GM12878 (cell line): ENCODE data around the gene NEK8. TPM values are rescaled to one million over a fixed set of nuclear protein-coding genes. Genes with fewer than 3 reads are reported as not detected.

ENCODE experiments used
- ATAC-seq: fragments of 200-7000 bp; cut with Tn5 transposase; 3 replicates; pipeline ENCODE4 v1.9.1; 2020; ENCODE audit warnings: mild to moderate bottlenecking, moderate library complexity
- BruUV-seq: library from RNA; stranded (reverse); fragments of 400-500 nt; replicated peaks from 2 replicates; lab custom pipeline; 2021; lab: Mats Ljungman, UMichigan
- CTCF ChIA-PET: fragments of 300-600 bp; sonication (Branson Sonifier 250); formaldehyde crosslinking; extraction: SDS; loops from one replicate; lab custom pipeline; 2021; ENCODE audit warnings: inconsistent platforms; lab: Yijun Ruan, JAX
- POLR2A ChIA-PET: fragments of 350-600 bp; formaldehyde crosslinking; extraction: SDS; loops from one replicate; lab custom pipeline; 2021; ENCODE audit warnings: inconsistent platforms; lab: Charles Lee
- RAD21 ChIA-PET: fragments of 300-600 bp; sonication (Branson Sonifier 250); formaldehyde crosslinking; loops from one replicate; lab custom pipeline; 2023; ENCODE audit warnings: antibody characterized with exemption; ENCODE audit not compliant: unreplicated experiment; lab: Charles Lee
- SMC1A ChIA-PET: fragments of 300-600 bp; sonication (Branson Sonifier 250); formaldehyde crosslinking; loops from one replicate; lab custom pipeline; 2023; ENCODE audit not compliant: unreplicated experiment, uncharacterized antibody; lab: Charles Lee
- DNase-seq: peaks from one replicate; pipeline ENCODE4 v3.0.0-alpha.2; 2011; ENCODE audit warnings: low read depth, low spot score
- FAIRE-seq: peaks from 3 replicates; lab custom pipeline; 2011; peaks lifted over from hg19 to GRCh38; lab: Jason Lieb, UNC
- H2AFZ ChIP-seq: 2 replicates; pipeline ENCODE4 v1.6.0; 2011; ENCODE audit warnings: low read depth, low read length, control low read depth; ENCODE audit not compliant: control insufficient read depth
- H3K27ac ChIP-seq: 2 replicates; pipeline ENCODE4 v1.5.1; 2011; ENCODE audit warnings: control low read depth; ENCODE audit not compliant: control insufficient read depth, insufficient read depth
- H3K27me3 ChIP-seq, 2 experiments: replicated peaks in 1 of 2; 2 replicates each; pipeline versions ENCODE4 v1.6.0 to v1.6.1; 2011; ENCODE audit warnings: low read length in 1 of 2; ENCODE audit not compliant: control insufficient read depth in 2 of 2, insufficient read depth in 2 of 2
- H3K36me3 ChIP-seq, 2 experiments: 2 replicates each; pipeline ENCODE4 v1.5.1; 2011; ENCODE audit warnings: low read length in 1 of 2; ENCODE audit not compliant: control insufficient read depth in 2 of 2, insufficient read depth in 2 of 2
- H3K4me1 ChIP-seq: 2 replicates; pipeline ENCODE4 v1.6.1; 2011; ENCODE audit warnings: mild to moderate bottlenecking, low read length, moderate library complexity, mixed read lengths; ENCODE audit not compliant: control insufficient read depth, insufficient read depth
- H3K4me2 ChIP-seq: 2 replicates; pipeline ENCODE4 v1.6.0; 2011; ENCODE audit warnings: control low read depth; ENCODE audit not compliant: control insufficient read depth, insufficient read depth
- H3K4me3 ChIP-seq: fragments of 200-600 bp; sonication (generic); 2 replicates; pipeline ENCODE4 v1.5.1; 2016
- H3K79me2 ChIP-seq: 2 replicates; pipeline ENCODE4 v1.6.0; 2011; ENCODE audit warnings: low read length; ENCODE audit not compliant: control insufficient read depth, insufficient read depth
- H3K9ac ChIP-seq: 2 replicates; pipeline ENCODE4 v1.8.0; 2011; ENCODE audit warnings: low read length, control low read depth, mixed read lengths; ENCODE audit not compliant: control insufficient read depth, insufficient read depth
- H3K9me3 ChIP-seq: replicated peaks from 3 replicates; pipeline ENCODE4 v1.5.1; 2011; ENCODE audit warnings: mild to moderate bottlenecking, low read length; ENCODE audit not compliant: control insufficient read depth, insufficient read depth
- H4K20me1 ChIP-seq: 2 replicates; pipeline ENCODE4 v1.6.0; 2011; ENCODE audit not compliant: control insufficient read depth, insufficient read depth
- ATF7 ChIP-seq: fragments of 450-650 bp; IDR thresholded peaks from 2 replicates; pipeline ENCODE4 v1.6.1; 2016; ENCODE audit warnings: low read depth, mild to moderate bottlenecking
- CHD1 ChIP-seq: IDR thresholded peaks from 2 replicates; pipeline ENCODE4 v1.6.1; 2012; ENCODE audit warnings: low read depth, low read length, improper control_type of control experiment
- EZH2 ChIP-seq: IDR thresholded peaks from 2 replicates; pipeline ENCODE4 v1.6.1; 2012; ENCODE audit warnings: low read depth, mild to moderate bottlenecking, control low read depth, inconsistent platforms, low read length, borderline replicate concordance; ENCODE audit not compliant: control insufficient read depth
- NFIC ChIP-seq: IDR thresholded peaks from 2 replicates; pipeline ENCODE4 v1.6.1; 2012; ENCODE audit warnings: low read depth, mild to moderate bottlenecking, inconsistent platforms, low read length, moderate library complexity
- POU2F2 ChIP-seq: IDR thresholded peaks from 3 replicates; pipeline ENCODE4 v1.6.1; 2011; ENCODE audit warnings: low read depth, mild to moderate bottlenecking, low read length, borderline replicate concordance
- RB1 ChIP-seq: fragments of 450-650 bp; formaldehyde crosslinking; IDR thresholded peaks from 2 replicates; pipeline ENCODE4 v1.6.1; 2017; ENCODE audit warnings: mild to moderate bottlenecking, borderline replicate concordance
- SRF ChIP-seq, 2 experiments: IDR thresholded peaks; 2 replicates each; pipeline ENCODE4 v1.6.1; 2011; ENCODE audit warnings: low read depth in 2 of 2, low read length in 2 of 2, mild to moderate bottlenecking in 1 of 2, moderate library complexity in 1 of 2
- TAF1 ChIP-seq: IDR thresholded peaks from 2 replicates; pipeline ENCODE4 v1.6.1; 2011; ENCODE audit warnings: mild to moderate bottlenecking, low read depth, low read length, borderline replicate concordance
- TCF12 ChIP-seq: IDR thresholded peaks from 2 replicates; pipeline ENCODE4 v1.6.1; 2011; ENCODE audit warnings: low read depth, mild to moderate bottlenecking, low read length
- TCF3 ChIP-seq: IDR thresholded peaks from 2 replicates; pipeline ENCODE4 v1.6.1; 2012; ENCODE audit warnings: low read depth, mild to moderate bottlenecking, low read length, borderline replicate concordance; ENCODE audit not compliant: insufficient read depth
- WGBS: methylation state at CpG from one replicate; pipeline ENCODE4 v1.1.6; 2016; ENCODE audit warnings: low lambda C conversion rate; ENCODE audit not compliant: insufficient replicate concordance, insufficient coverage; ENCODE audit errors: missing lambda C conversion rate; 5-methylcytosine and 5-hydroxymethylcytosine counted together
- in situ Hi-C: fragments of 300-500 bp; cut with MboI; formaldehyde crosslinking; loops from 9 replicates; pipeline ENCODE4 v1.14.3; 2018; ENCODE audit warnings: mixed read lengths
- intact Hi-C: fragments of 100-400 bp; cut with micrococcal nuclease; formaldehyde crosslinking; loops from one replicate; pipeline ENCODE4 v1.14.2; 2022; ENCODE audit not compliant: unreplicated experiment
- polyA plus RNA-seq, 11 experiments: library from polyadenylated mRNA; depleted of rRNA in 4 of 11; unstranded in 6 of 11; stranded (reverse) in 5 of 11; fragments of >200 nt; fragmentation: Nextera tagmentation in 4 of 11; fragmentation: Illumina TruSeq in 1 of 11; extraction: Ambion mirVana in 4 of 11; extraction: Trizol in 1 of 11; gene quantifications; 1 replicate in 1 of 11; 2 replicates in 10 of 11; pipeline versions ENCODE4 v1.2.1 to v1.2.3, GENCODE V29; 2011 to 2016; ENCODE audit warnings: inconsistent platforms in 2 of 11, missing spikeins in 2 of 11, low read depth in 1 of 11
- total RNA-seq, 4 experiments: library from RNA; depleted of rRNA in 3 of 4; stranded (reverse); fragments of >200 nt in 3 of 4; fragmentation: Illumina TruSeq in 1 of 4; extraction: Trizol in 1 of 4; gene quantifications; 2 replicates each; pipeline versions ENCODE4 v1.2.1 to v1.2.3, GENCODE V29; 2013 to 2021
- TF ChIP-seq, protein P1 (sequence below): fragments of 450-650 bp; IDR thresholded peaks from 2 replicates; pipeline ENCODE4 v1.6.1; 2016; ENCODE audit warnings: mild to moderate bottlenecking
- TF ChIP-seq, protein P2 (sequence below): IDR thresholded peaks from 2 replicates; pipeline ENCODE4 v1.6.1; 2011; ENCODE audit warnings: low read depth, mild to moderate bottlenecking, low read length, moderate library complexity, borderline replicate concordance; ENCODE audit errors: extremely low read depth

NEK8 gene
- total and polyA plus RNA-seq, 10 of the 15 experiments (the other 5 are each of a cell fraction or from before 2014, with no cell fraction given), result 2.3 to 14.3 (median 9.4) TPM

DNA sequence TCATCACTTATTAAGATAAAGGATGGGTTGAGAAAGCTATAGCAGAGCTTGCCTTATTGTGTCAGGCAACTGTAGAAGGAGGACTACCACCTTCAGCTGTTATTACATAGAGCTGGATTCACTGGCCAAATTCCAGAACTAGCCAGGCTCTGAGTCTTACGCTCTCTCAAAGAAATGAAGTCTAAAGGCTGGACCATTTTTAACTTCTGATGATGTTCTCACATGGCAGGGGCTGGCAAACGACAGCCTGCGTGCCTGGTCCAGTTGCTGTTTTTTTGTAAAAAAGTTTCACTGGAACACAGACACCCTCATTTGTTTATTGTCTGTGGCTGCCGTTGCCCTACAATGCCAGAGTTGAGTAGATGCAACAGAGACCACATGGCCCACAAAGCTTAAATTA, 36.5 kb downstream of the NEK8 start:
- TF ChIP-seq RB1, result no peak
- TF ChIP-seq TAF1, result no peak
- TF ChIP-seq TCF3, result no peak
- Histone ChIP-seq H3K4me2 (no peak overlapping the region), H2AFZ (no peak overlapping the region), H3K27me3 (no peaks in the 10 kb centered on the region), H3K36me3 (peaks cover 5 to 10% of the 10 kb centered on the region in 2 experiments), H4K20me1 (no peaks in the 10 kb centered on the region), H3K9me3 (no peaks in the 10 kb centered on the region), H3K4me3 (no peak overlapping the region), H3K9ac (no peak overlapping the region), H3K27ac (no peak overlapping the region), H3K4me1 (peaks cover 15% of the 10 kb centered on the region), H3K79me2 (no peaks in the 10 kb centered on the region)
- CTCF ChIA-PET, result interaction anchor here (0.6 to 7.3 kb wide), 28 partner anchors 8 to 349 kb away, joined by 3 to 175 read pairs (median 18); partner anchors contain the start of genes DHRS13, ERAL1, FAM222B and FLOT2
- in situ Hi-C loops (no loop called here), intact Hi-C loops (no loop called here)
- no peak for DNase-seq
- SMC1A ChIA-PET, result interaction anchor here (1.0 to 4.9 kb wide), 19 partner anchors 9 to 187 kb away, joined by 3 to 60 read pairs (median 7); partner anchors contain the start of genes DHRS13, FLOT2, NEK8 and PHF12
- no peak for ATAC-seq
- no peak for FAIRE-seq
- RAD21 ChIA-PET, result interaction anchor here (0.9 to 6.1 kb wide), 12 partner anchors 38 to 186 kb away, joined by 3 to 109 read pairs (median 21); partner anchors contain the start of genes FAM222B, FLOT2, NEK8 and PHF12
- WGBS, result 73% methylated on average over 4 of the region's 4 CpGs
- no TSS peak for BruUV-seq
- POLR2A ChIA-PET, result interaction anchor here (0.9 to 3.6 kb wide), 4 partner anchors 38 to 185 kb away, joined by 3 to 19 read pairs (median 4); partner anchors contain the start of gene TLCD1

DNA sequence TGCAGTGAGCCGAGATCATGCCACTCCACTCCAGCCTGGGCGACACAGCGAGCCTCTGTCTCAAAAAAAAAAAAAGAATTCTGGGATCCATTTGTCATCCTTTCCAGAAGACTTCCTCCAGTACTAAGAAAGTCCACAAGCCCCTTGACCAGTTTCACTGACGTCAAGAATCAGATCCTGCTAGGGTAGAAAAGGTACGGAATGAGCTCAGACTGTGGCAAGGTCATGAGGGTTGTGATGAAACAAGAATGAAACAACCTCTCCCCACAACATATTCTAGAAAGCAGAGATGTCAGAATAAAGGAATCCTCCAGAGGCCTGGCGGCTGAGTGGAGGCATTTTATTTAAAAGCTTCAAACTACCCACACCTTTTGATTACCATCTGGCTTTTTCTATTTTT, 45.1 kb downstream of the NEK8 start:
- BruUV-seq, result no TSS peak
- FAIRE-seq, result no peak
- no peaks in the 10 kb centered on the region for H3K27me3 ChIP-seq
- H3K27ac ChIP-seq, result no peak overlapping the region
- in situ Hi-C loops (no loop called here), intact Hi-C loops (no loop called here)
- SMC1A ChIA-PET, result interaction anchor here (0.9 to 5.3 kb wide), 6 partner anchors 10 to 154 kb away, joined by 3 to 33 read pairs (median 6); partner anchors contain the start of gene TLCD1
- no peak overlapping the region for H3K4me2 ChIP-seq
- H2AFZ ChIP-seq, result no peak overlapping the region
- RAD21 ChIA-PET, result interaction anchor here (0.9 to 1.5 kb wide), 2 partner anchors 10 to 47 kb away, joined by 4 to 5 read pairs; no protein-coding TSS in a partner anchor
- H3K9ac ChIP-seq, result no peak overlapping the region
- no peak for ATAC-seq
- WGBS, result 71% methylated on average over 6 of the region's 6 CpGs
- POLR2A ChIA-PET, result interaction anchor here (0.6 to 1.2 kb wide), 3 partner anchors 10 to 97 kb away, joined by 3 to 4 read pairs (median 4); no protein-coding TSS in a partner anchor
- H3K9me3 ChIP-seq, result no peaks in the 10 kb centered on the region
- no peaks in the 10 kb centered on the region for H3K4me1 ChIP-seq
- 0 out of 4 replicates have a peak, but pooled peaks cover 0 to 3% of the 10 kb centered on the region in 2 experiments for H3K36me3 ChIP-seq
- no peak overlapping the region for H3K4me3 ChIP-seq
- no peaks in the 10 kb centered on the region for H4K20me1 ChIP-seq
- CTCF ChIA-PET, result interaction anchor here (1.0 to 5.0 kb wide), 7 partner anchors 10 to 179 kb away, joined by 3 to 69 read pairs (median 3); no protein-coding TSS in a partner anchor
- DNase-seq, result no peak
- no peaks in the 10 kb centered on the region; the same call in 1 of the 2 replicates for H3K79me2 ChIP-seq
- no peak for TF ChIP-seq EZH2
- TF ChIP-seq TCF12, result no peak
- TF ChIP-seq POU2F2, result no peak
- TF ChIP-seq, protein P1, sequence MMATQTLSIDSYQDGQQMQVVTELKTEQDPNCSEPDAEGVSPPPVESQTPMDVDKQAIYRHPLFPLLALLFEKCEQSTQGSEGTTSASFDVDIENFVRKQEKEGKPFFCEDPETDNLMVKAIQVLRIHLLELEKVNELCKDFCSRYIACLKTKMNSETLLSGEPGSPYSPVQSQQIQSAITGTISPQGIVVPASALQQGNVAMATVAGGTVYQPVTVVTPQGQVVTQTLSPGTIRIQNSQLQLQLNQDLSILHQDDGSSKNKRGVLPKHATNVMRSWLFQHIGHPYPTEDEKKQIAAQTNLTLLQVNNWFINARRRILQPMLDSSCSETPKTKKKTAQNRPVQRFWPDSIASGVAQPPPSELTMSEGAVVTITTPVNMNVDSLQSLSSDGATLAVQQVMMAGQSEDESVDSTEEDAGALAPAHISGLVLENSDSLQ, result no peak
- no peak for TF ChIP-seq SRF (IDR thresholded peaks at IDR 0.05; ENCODE audit: low read depth in 2 of 2, low read length in 2 of 2)
- TF ChIP-seq NFIC, result no peak
- TF ChIP-seq, protein P2, sequence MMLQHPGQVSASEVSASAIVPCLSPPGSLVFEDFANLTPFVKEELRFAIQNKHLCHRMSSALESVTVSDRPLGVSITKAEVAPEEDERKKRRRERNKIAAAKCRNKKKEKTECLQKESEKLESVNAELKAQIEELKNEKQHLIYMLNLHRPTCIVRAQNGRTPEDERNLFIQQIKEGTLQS, result no peak
- TF ChIP-seq ATF7, result no peak
- no peak for TF ChIP-seq CHD1
